Measurements from ENCODE around the gene HOXB13.

GRCh38 chr17:48722201-48722907, 6.2 kb downstream of the HOXB13 start, which contains the start of gene PRAC1:
- TF ChIP-seq, protein P1, sequence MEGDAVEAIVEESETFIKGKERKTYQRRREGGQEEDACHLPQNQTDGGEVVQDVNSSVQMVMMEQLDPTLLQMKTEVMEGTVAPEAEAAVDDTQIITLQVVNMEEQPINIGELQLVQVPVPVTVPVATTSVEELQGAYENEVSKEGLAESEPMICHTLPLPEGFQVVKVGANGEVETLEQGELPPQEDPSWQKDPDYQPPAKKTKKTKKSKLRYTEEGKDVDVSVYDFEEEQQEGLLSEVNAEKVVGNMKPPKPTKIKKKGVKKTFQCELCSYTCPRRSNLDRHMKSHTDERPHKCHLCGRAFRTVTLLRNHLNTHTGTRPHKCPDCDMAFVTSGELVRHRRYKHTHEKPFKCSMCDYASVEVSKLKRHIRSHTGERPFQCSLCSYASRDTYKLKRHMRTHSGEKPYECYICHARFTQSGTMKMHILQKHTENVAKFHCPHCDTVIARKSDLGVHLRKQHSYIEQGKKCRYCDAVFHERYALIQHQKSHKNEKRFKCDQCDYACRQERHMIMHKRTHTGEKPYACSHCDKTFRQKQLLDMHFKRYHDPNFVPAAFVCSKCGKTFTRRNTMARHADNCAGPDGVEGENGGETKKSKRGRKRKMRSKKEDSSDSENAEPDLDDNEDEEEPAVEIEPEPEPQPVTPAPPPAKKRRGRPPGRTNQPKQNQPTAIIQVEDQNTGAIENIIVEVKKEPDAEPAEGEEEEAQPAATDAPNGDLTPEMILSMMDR (IDR thresholded peaks at IDR 0.05 in 4 of 5, conservative IDR thresholded peaks at IDR 0.05 in 1 of 5): no peak
- no peak for TF ChIP-seq POLR2A (IDR thresholded peaks at IDR 0.05)
